IPS-15b (cell line): ENCODE measurements around the gene TRAIP.
"Not testable (repeated sequence)": the region's sequence is repeated elsewhere in the genome, so short reads cannot be mapped to it uniquely, and the experiment has no call there.

Experiments
- H3K27me3 ChIP-seq: one replicate; pipeline ENCODE4 v1.6.1; 2013; ENCODE audit warnings: low read length; ENCODE audit not compliant: control insufficient read depth, insufficient read depth
- H3K36me3 ChIP-seq: one replicate; pipeline ENCODE4 v1.6.1; 2013; ENCODE audit warnings: low read length; ENCODE audit not compliant: control insufficient read depth, insufficient read depth
- H3K4me1 ChIP-seq: one replicate; pipeline ENCODE4 v1.6.1; 2013; ENCODE audit warnings: mild to moderate bottlenecking, low read length; ENCODE audit not compliant: control insufficient read depth, insufficient read depth
- H3K4me3 ChIP-seq: one replicate; pipeline ENCODE4 v1.5.1; 2013; ENCODE audit warnings: low read depth, low read length
- H3K9ac ChIP-seq: one replicate; pipeline ENCODE4 v1.6.1; 2013; ENCODE audit warnings: low read depth, mild to moderate bottlenecking, low read length
- H3K9me3 ChIP-seq: one replicate; pipeline ENCODE4 v1.6.1; 2013; ENCODE audit warnings: mild to moderate bottlenecking, low read length; ENCODE audit not compliant: control insufficient read depth, insufficient read depth

The TRAIP gene

GRCh38 chr3:49856181-49857005 lies at the start of gene TRAIP:
TSS of gene TRAIP (minus strand) at chr3:49856564. CDS start at chr3:49856453, 111 bp downstream.
- peak within 1 kb of the TSS; percentile 90 for H3K9ac ChIP-seq
- no peaks in the 10 kb centered on the region for H3K27me3 ChIP-seq
- H3K9me3 ChIP-seq = no peaks in the 10 kb centered on the region
- H3K4me1 ChIP-seq = peaks cover 7% of the 10 kb centered on the region
- peak within 1 kb of the TSS; percentile 90 for H3K4me3 ChIP-seq
- peaks cover 21% of the 10 kb centered on the region for H3K36me3 ChIP-seq

DNA sequence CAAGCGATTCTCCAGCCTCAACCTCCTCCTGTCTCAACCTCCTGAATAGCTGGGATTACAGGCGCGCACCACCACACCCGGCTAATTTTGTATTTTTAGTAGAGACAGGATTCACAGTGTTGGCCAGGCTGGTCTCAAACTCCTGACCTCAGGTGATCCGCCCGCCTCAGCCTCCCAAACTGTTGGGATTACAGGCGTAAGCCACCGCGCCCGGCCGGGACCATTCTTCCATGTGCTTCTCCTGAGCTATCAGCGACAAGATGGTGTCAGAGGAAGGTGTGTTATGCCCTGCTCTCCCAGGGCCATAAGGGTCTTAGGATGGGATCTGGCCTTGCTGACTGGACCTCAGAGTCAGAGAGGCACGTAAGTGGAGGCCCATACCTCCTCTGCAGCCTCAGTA lies 48.1 kb upstream of the TRAIP start:
- not testable (repeated sequence) for H3K27me3 ChIP-seq, H3K36me3 ChIP-seq, H3K9ac ChIP-seq, H3K9me3 ChIP-seq, H3K4me3 ChIP-seq
- H3K4me1 ChIP-seq = peaks cover 11% of the 10 kb centered on the region

- Histone ChIP-seq H3K36me3 (no peaks in the 10 kb centered on the region), H3K4me3 (peak within 1 kb of the TSS; percentile 30), H3K27me3 (no peaks in the 10 kb centered on the region), H3K9me3 (no peaks in the 10 kb centered on the region), H3K4me1 (peaks cover 11% of the 10 kb centered on the region), H3K9ac (no peak within 1 kb of the TSS)
Measured at GRCh38 chr3:49903451-49904424, 47.4 kb upstream of the TRAIP start, which contains the start of gene MST1R. TSS of gene MST1R (minus strand) at chr3:49903873. CDS start at chr3:49903609, 264 bp downstream.

DNA sequence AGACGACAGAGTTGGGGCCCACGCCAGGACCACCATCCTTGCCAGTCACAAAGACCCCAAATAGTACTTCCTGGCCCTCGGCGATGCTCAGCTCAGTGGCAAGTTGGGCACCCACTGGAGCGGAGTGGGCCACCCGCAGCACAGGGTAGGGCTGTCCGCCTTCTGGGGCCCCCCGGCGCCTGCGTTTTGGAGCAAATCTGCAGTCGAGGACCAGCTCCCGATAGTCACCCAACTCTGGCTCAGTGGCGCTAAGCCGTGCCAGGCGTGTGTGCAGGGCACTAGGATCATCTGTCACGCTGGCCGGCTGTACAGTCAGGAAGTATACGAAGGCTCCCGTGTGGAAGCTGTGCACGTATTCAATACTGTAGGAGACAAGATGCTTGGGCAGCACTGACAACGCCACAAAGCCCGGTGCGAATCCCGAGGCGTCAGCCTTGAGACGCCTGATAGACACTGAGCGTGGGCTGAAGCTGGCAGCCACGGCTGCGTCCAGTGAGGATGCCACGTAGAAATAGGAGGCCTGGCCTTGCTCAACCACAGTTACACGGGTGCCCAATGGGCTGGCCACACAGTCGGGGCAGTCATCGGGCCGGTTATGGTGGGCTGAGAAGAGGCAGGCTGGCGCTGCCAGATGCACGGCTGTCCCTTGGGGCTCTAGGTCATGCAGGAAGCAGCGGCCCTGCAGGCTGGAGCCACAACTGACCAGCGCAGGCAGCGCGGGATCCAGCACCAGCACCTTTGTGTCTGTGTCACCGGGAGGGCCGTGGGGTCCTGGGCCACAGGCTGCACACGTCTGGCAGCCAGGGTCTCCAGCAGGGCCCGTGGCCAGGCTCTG lies 46.4 kb upstream of the TRAIP start:
- Histone ChIP-seq H3K9me3 (no peaks in the 10 kb centered on the region), H3K27me3 (no peaks in the 10 kb centered on the region), H3K4me1 (peaks cover 8% of the 10 kb centered on the region), H3K9ac (no peak overlapping the region), H3K4me3 (no peak overlapping the region), H3K36me3 (no peaks in the 10 kb centered on the region)

- H3K9me3 ChIP-seq = no peaks in the 10 kb centered on the region
- H3K9ac ChIP-seq = no peak overlapping the region
- H3K4me3 ChIP-seq = no peak overlapping the region
- H3K36me3 ChIP-seq = no peaks in the 10 kb centered on the region
- H3K4me1 ChIP-seq = peaks cover 6% of the 10 kb centered on the region
- no peaks in the 10 kb centered on the region for H3K27me3 ChIP-seq
Measured at GRCh38 chr3:49901366-49902339, 45.3 kb upstream of the TRAIP start.

DNA sequence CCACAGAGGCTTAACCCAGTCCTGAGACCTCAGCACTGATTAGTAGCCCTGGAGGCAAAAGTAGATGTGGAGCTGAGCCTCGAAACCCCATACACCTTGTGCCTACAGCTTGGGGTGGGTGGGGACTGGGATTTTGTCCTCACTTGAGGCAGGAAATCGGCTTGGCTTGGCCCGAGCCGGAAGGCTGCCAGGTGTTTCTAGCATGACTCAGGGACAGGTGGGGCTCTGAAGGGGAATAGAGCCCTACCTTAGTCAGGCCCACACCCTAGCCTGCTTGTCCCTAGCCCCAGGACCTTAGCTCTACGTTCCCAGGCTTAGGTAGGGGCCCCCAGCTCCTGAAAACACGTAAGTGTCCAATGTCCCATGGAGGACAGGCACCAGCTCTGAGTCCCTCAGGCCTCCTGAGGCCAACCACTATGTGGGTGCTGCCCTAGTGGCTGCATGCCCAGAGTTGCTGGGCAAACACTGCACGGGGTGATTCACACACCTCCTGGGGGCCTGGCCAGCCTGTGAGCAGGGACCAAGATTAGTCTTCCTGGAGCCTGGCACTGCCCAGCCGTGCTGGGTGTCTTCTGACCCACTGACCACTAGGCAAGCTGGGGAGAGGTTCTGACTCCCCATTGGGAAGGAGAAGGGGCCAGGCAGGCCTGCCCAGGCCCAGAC lies 44.3 kb upstream of the TRAIP start:
- Histone ChIP-seq H3K36me3 (no peaks in the 10 kb centered on the region), H3K4me1 (peaks cover 1% of the 10 kb centered on the region), H3K9me3 (no peaks in the 10 kb centered on the region), H3K4me3 (no peak overlapping the region), H3K27me3 (no peaks in the 10 kb centered on the region), H3K9ac (no peak overlapping the region)

DNA sequence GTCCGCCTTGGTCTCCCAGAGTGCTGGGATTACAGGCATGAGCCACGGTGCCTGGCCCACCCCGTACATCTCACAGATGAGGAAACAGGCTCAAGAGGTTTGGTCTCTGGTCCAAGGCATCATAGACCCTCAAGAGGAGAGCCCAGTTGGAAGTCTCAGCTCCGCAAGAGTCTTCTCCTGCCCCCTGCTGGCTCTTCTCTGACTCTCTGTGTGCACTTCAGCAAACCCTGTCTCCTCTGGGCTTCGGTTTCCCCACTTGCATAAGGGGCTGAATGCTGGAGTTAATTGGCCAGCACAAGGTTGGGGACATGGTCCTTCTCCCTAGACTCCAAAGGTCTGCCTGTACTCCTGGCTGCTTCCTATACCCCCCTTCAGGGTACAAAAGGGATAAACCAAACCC lies 43.5 kb upstream of the TRAIP start:
- Histone ChIP-seq H3K4me1 (no peaks in the 10 kb centered on the region), H3K9me3 (no peaks in the 10 kb centered on the region), H3K9ac (no peak overlapping the region), H3K36me3 (no peaks in the 10 kb centered on the region), H3K27me3 (no peaks in the 10 kb centered on the region), H3K4me3 (no peak overlapping the region)

GRCh38 chr3:49898991-49899390 lies 42.6 kb upstream of the TRAIP start:
- H3K4me1 ChIP-seq = no peaks in the 10 kb centered on the region
- H3K4me3 ChIP-seq = no peak overlapping the region
- no peaks in the 10 kb centered on the region for H3K27me3 ChIP-seq
- no peak overlapping the region for H3K9ac ChIP-seq
- no peaks in the 10 kb centered on the region for H3K9me3 ChIP-seq
- H3K36me3 ChIP-seq = no peaks in the 10 kb centered on the region

DNA sequence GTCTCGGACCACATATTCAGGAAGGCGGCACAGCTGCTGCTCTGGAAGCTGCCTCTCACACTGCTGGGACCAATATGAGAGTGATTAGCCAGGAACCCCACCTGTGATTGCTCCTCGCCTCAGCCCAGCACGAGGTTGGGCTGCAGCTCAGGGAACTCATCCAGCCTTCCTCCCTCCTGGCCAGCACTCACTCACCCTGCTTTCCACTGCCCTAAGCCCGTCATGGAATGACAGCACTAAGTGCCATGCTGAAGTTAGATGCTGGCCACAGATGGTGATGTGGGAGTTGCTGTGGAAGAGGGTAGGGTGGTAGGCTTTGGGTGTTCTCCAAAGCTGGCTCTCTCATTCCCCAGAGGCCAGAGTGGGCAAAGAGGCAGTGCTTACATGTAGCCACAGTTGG lies 40.0 kb upstream of the TRAIP start:
- no peaks in the 10 kb centered on the region for H3K36me3 ChIP-seq
- H3K4me1 ChIP-seq = no peaks in the 10 kb centered on the region
- no peak overlapping the region for H3K9ac ChIP-seq
- H3K27me3 ChIP-seq = no peaks in the 10 kb centered on the region
- H3K9me3 ChIP-seq = no peaks in the 10 kb centered on the region
- no peak overlapping the region for H3K4me3 ChIP-seq

- no peaks in the 10 kb centered on the region for H3K9me3 ChIP-seq
- H3K4me1 ChIP-seq = no peaks in the 10 kb centered on the region
- no peak overlapping the region for H3K9ac ChIP-seq
- H3K4me3 ChIP-seq = no peak overlapping the region
- no peaks in the 10 kb centered on the region for H3K36me3 ChIP-seq
- H3K27me3 ChIP-seq = no peaks in the 10 kb centered on the region
Measured at GRCh38 chr3:49895791-49896190, 39.4 kb upstream of the TRAIP start.
